ENCODE measurements around the gene ZMIZ2. TPM values are rescaled to one million over a fixed set of nuclear protein-coding genes. Genes with fewer than 3 reads are reported as not detected.

The ZMIZ2 gene
- total and polyA plus RNA-seq, 2 of the 8 experiments (the other 6 are each of a cell fraction or from before 2014, with no cell fraction given), result 24.4 to 66.4 TPM

- FAIRE-seq, result no peak
These were observed 20.7 kb downstream of the ZMIZ2 start for GRCh38 chr7:44769376-44769775.

More at GRCh38 chr7:44769376-44769775, 20.7 kb downstream of the ZMIZ2 start:
- H3K4me2 ChIP-seq (ENCODE audit: insufficient read depth in 1 of 2, low read depth in 2 of 2, low read length in 2 of 2), result no peak overlapping the region
- ChIA-PET CTCF (ENCODE audit: partially characterized antibody) (interaction anchor here (1.0 to 1.3 kb wide), 4 partner anchors 12 to 235 kb away, joined by 3 to 4 read pairs (median 4); no protein-coding TSS in a partner anchor), POLR2A (ENCODE audit: partially characterized antibody) (interaction anchor here (0.8 to 7.7 kb wide), 8 partner anchors 12 to 214 kb away, joined by 3 to 30 read pairs (median 4); partner anchors contain the start of genes OGDH, PPIA and TMED4)
- no peak overlapping the region for H3K4ac ChIP-seq (replicated peaks; ENCODE audit: insufficient read length, low read depth, low read length)
- no peak overlapping the region for H2BK12ac ChIP-seq (ENCODE audit: low read depth, low read length)
- WGBS, 2 experiments (ENCODE audit: extremely low coverage in 1 of 2, insufficient coverage in 1 of 2, insufficient read length in 1 of 2, insufficient replicate concordance in 2 of 2, low coverage in 1 of 2, low lambda C conversion rate in 2 of 2, missing lambda C conversion rate in 1 of 2), result 81% methylated on average over 8 of the region's 8 CpGs; no CpG with 5 or more reads in 1 of the 2 experiments
- no peak overlapping the region for H3K18ac ChIP-seq (ENCODE audit: extremely low read depth, low read length)
- no peak overlapping the region for H3K4me3 ChIP-seq (ENCODE audit: extremely low read depth in 1 of 4, insufficient read depth in 2 of 4, low read depth in 3 of 4, low read length in 4 of 4)
- H3K79me1 ChIP-seq (ENCODE audit: low read depth, low read length), result no peaks in the 10 kb centered on the region; the same call in 1 of the 2 replicates
- H3K14ac ChIP-seq (ENCODE audit: insufficient read length), result no peak overlapping the region
- H2BK5ac ChIP-seq (ENCODE audit: low read depth, low read length), result no peak overlapping the region
- H4K5ac ChIP-seq (ENCODE audit: insufficient read length, low read depth, low read length), result no peak overlapping the region
- H3K4me1 ChIP-seq (replicated peaks in 1 of 4; ENCODE audit: control insufficient read depth in 3 of 4, insufficient read depth in 4 of 4, low read length in 3 of 4), result peaks cover 0 to 4% (median 0%) of the 10 kb centered on the region in 4 experiments; a peak in 1 of 7 replicates
- no peaks in the 10 kb centered on the region for H3K79me2 ChIP-seq (ENCODE audit: control insufficient read depth in 1 of 2, insufficient read depth in 2 of 2, low read length in 2 of 2)
- H3K27me3 ChIP-seq (replicated peaks in 1 of 4; ENCODE audit: control insufficient read depth in 3 of 4, extremely low read depth in 1 of 4, insufficient read depth in 3 of 4, low read length in 3 of 4), result no peaks in the 10 kb centered on the region
- TF ChIP-seq KDM4A (IDR thresholded peaks at IDR 0.05; ENCODE audit: low read depth, low read length, severe bottlenecking), result no peak
- TF ChIP-seq POLR2A (IDR thresholded peaks at IDR 0.05; ENCODE audit: control extremely low read depth in 1 of 2, low read depth in 2 of 2, low read length in 2 of 2), result 0 out of 3 replicates have a peak, but pooled peaks of 1 of the 2 experiments have one; percentile 39
- H4K20me1 ChIP-seq (replicated peaks in 1 of 2; ENCODE audit: control insufficient read depth in 1 of 2, insufficient read depth in 2 of 2, low read length in 2 of 2), result peaks cover 3 to 5% of the 10 kb centered on the region in 2 experiments
- no peak overlapping the region for H3K9ac ChIP-seq (replicated peaks in 1 of 4; ENCODE audit: extremely low read depth in 1 of 4, low read depth in 3 of 4, low read length in 3 of 4)
- no peaks in the 10 kb centered on the region; a peak in 1 of 4 replicates for H3K9me3 ChIP-seq (ENCODE audit: insufficient read depth in 2 of 2, low read depth in 1 of 2, low read length in 1 of 2)
- H3K27ac ChIP-seq (ENCODE audit: low read depth, low read length), result no peak overlapping the region
- H2BK15ac ChIP-seq (ENCODE audit: low read length), result no peak overlapping the region
- H3K23me2 ChIP-seq (ENCODE audit: low read depth, low read length), result no peaks in the 10 kb centered on the region
- no peak overlapping the region for H2BK120ac ChIP-seq (replicated peaks; ENCODE audit: low read depth, low read length)
- no peak overlapping the region for H3K56ac ChIP-seq (replicated peaks; ENCODE audit: insufficient read length, low read depth, low read length)
- H4K91ac ChIP-seq (replicated peaks; ENCODE audit: insufficient read length, low read length), result no peak overlapping the region
- peaks cover 13 to 35% (median 23%) of the 10 kb centered on the region in 4 experiments; a peak in 6 of 8 replicates for H3K36me3 ChIP-seq (ENCODE audit: control insufficient read depth in 2 of 4, insufficient read depth in 4 of 4, low read length in 3 of 4)
- no peak overlapping the region for H3K23ac ChIP-seq (ENCODE audit: insufficient read length)
- H2BK20ac ChIP-seq (ENCODE audit: low read length), result no peak overlapping the region
- DNase-seq (ENCODE audit: low read depth in 1 of 2, low spot score in 2 of 2), result no peak
- H2AK5ac ChIP-seq (ENCODE audit: low read depth, low read length), result no peak overlapping the region
- no peak overlapping the region for H2AFZ ChIP-seq (ENCODE audit: low read length)
- H4K8ac ChIP-seq (ENCODE audit: extremely low read depth, insufficient read depth, low read length), result no peak overlapping the region

Measured in H1 (cell line).